Measurements from ENCODE around the gene CHRND.
A peak's percentile ranks its signal among the peaks of the same experiment; 100 is the strongest.
"Not testable (repeated sequence)": the region's sequence is repeated elsewhere in the genome, so short reads cannot be mapped to it uniquely, and the experiment has no call there.

CHRND gene

DNA sequence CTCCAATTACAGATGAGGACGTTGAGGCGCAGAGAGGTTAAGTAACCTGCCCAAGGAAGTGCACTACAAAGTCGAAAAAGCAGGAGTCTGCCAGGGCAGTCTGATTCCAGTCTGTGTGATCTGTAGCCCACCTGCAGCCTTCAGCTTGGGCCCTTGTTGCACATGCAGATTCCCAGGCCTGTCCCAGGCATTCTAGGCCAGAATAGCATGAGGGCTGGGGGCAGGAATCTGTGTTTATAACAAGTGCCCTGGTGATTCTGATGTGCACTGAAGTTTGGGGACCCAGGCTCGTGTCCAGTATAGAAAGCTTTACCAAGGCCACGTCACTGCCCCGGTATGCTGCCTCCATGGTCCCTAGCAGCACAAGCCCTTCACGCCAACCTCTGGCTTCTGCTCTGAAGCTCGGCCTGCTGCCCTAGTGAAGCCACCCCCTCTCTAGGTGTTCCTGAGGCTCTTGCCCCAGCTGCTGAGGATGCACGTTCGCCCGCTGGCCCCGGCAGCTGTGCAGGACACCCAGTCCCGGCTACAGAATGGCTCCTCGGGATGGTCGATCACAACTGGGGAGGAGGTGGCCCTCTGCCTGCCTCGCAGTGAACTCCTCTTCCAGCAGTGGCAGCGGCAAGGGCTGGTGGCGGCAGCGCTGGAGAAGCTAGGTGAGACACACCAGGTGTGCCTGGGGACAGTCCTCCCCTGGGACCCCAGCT, 18.1 kb downstream of the CHRND start:
- no peak for DNase-seq

DNA sequence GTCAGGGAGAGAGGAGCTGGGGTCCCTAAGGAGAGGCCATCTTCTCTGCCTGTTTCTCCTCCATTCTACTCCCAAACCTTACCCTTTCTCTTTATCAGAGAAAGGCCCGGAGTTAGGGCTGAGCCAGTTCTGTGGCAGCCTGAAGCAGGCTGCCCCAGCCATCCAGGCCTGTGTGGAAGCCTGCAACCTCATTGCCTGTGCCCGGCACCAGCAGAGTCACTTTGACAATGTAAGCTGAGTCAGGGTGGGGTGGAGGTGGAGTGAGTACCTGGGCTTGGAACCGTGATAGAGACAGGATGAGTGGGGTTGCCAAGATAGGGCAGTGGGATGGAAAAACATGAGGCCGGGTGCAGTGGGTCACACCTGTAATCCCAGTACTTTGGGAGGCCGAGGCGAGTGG, 18.7 kb downstream of the CHRND start:
- DNase-seq, result no peak

DNA sequence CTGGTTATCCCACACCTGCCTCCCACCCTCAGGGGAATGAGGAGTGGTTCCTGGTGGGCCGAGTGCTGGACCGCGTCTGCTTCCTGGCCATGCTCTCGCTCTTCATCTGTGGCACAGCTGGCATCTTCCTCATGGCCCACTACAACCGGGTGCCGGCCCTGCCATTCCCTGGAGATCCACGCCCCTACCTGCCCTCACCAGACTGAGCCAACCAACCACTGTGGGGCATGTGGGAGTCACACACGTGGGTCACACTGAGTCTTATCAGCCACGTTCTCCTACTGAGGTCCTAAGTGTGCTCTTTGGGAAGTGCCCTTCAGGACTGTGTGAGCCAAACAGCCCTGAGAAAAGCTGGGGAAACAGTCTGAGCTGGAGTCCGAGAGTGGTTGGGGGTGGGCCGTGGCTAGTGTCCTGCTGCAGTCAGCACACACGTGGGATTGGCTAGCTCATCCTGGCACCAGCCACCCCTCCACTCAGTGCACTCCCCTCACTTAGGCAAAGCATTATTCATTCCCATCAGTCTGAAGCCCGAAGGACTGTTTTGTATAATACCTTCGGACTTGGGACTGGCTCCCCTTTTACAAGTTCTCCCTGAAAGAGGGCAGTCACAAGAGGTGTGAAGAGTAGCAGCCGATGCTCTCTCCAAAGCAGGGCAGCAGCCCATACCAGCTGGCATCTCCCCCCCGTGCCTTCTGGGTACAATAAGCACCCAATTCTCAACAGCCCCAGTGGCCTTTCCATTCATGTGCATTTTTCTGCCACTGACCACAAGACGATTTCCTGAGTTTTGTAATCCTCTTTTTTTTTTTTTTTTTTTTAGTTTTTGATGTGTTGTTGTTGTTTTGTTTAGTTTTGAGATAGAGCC, 19.8 kb downstream of the CHRND start:
- no peak for DNase-seq

DNA sequence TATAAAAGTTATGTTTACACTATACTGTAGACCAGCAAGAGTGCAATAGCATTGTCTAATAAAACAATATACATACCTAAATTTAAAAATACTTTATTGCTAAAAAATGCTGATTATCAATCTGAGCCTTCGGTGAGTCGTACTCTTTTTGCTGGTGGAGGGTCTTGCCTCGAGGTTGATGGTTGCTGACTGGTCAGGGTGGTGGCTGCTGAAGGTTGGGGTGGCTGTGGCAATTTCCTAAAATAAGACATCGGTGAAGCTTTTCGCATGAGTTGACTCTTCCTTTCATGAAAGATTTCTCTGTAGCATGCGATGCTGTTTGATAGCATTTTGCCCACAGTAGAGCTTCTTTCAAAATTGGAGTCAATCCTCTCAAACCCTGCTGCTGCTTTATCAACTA, 22.0 kb downstream of the CHRND start:
- DNase-seq, result no peak

DNA sequence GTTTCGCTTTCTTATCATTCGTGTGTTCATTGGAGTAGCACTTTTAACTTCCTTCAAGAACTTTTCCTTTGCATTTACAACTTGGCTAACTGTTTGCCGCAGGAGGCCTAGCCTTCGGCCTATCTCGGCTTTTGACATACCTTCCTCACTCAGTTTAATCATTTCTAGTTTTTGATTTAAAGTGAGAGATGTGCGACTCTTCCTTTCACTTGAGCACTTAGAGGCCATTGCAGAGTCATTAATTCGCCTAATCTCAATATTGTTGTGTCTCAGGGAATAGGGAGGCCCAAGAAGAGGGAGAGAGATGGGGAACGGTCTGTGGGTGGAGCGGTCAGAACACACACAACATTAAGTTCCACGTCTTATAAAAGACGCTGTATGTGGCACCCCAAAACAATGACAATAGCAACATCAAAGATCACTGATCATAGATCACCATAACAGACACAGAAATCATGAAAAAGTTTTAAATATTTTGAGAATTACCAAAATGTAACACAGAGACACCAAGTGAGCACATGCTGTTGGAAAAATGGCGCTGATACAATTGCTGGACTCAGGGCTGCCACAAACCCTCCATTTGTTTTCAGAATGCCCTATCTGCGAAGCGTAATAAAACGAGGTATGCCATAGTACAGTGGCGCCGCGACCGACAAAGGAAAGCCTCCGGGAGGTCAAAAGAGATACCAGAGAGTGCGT, 23.8 kb downstream of the CHRND start:
- DNase-seq, result no peak

DNA sequence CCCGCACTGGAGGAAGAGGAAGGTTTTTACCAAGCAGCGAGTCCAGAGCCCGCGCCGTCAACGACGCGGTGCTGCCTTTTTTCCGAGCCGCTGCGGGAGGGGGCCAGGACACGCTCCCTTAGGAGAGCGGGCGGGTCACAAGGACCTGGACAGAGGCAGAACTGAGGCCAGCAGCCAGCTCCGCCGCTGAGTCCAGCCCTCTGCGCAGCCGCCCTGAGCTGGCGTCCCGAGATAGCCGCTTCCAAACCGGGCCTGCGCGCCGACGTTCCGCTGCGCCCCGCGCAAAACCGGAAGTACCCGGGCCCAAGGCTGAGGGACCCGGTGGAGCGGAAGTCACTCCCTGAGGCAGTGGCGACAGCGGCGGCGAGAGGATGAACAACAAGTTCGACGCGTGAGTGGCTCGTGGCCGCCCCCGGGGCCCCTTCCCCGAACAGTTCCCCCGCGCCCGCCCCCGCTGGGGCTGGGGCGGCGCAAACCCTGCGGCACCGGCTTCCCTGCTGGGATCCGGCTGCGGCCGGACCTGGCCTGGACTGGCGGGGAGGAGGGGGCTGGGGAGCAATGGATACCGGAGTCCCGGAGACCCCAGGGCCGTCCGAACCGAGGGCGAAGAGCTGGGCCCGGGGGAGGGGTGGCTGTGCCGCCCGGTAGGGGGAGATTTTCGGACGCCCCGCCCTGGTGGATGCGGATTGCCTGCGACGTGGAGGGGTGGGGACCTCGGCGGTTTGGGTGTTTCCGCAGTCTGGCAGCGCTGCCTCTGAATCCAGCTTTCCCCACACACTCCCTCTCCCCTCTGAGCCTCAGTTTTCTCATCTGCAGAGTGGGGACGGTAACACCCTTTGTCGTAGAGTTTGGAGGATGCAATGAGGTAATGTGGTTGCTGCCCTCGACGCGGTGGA, 24.6 kb downstream of the CHRND start, which contains the start of the genes EIF4E2 and TIGD1:
EIF4E2 (plus strand) TSS at position 336 of the 896 bp plus-strand sequence; CDS start at position 372, 36 bp downstream.
TIGD1 (minus strand) TSS at position 204 of the 896 bp plus-strand sequence. CDS start 675 bp downstream, outside the sequence.
- DNase-seq, result peak; percentile 98

DNA sequence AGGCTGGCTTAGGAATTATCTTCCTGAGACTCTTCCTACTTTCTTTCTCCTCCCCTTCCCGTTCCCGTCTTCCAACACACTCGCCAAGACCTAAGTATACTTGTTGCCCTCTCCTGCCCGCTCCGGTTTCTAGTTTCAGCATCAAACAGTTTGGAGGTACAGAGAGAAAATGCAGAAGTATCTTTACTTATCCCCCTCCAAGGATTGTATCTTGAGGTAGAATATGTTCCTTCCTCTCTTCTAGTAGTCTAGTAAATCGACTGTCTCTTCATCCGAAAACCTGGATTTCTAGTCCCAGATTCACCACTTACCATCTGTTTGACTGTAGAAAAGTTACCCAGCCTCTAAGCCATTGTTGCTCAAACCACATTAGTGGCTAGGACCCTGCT, 25.3 kb downstream of the CHRND start:
- DNase-seq, result no peak

DNA sequence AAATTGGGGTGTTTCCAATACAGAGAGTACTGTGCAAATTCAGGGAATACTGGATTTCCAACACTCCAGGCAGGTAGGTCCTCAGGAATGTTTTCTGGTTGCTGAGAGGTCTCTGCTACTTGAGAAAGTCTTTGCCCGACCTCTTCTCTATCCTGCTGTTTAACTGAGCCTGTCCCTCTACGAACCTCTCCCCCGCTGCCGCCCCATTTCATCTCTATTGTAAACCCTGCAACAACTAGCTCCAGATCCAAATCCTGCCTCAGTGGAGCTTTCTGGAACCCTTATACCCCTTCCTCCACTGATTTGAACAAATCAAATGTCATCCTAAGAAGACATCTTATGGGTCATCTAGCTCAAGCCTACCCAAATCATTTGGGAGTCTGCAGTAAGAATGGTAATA, 25.8 kb downstream of the CHRND start:
- no peak for DNase-seq

DNA sequence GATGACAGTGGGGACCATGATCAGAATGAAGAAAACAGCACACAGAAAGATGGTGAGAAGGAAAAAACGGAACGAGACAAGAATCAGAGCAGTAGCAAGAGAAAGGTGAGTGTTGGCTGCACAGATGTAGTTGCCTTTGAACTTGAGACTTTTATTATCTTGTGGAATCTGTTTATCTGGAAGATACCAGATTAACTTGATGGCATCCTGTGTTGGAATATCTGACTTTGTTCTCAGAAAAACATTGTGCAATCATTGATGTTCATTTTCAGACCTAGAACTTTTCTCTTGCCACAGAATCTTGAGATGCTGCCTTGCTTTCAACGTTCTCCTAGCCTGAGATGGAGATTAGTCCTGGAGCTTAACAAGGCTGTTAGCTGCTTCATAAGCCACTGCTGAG, 30.5 kb downstream of the CHRND start:
- no peak for DNase-seq

DNA sequence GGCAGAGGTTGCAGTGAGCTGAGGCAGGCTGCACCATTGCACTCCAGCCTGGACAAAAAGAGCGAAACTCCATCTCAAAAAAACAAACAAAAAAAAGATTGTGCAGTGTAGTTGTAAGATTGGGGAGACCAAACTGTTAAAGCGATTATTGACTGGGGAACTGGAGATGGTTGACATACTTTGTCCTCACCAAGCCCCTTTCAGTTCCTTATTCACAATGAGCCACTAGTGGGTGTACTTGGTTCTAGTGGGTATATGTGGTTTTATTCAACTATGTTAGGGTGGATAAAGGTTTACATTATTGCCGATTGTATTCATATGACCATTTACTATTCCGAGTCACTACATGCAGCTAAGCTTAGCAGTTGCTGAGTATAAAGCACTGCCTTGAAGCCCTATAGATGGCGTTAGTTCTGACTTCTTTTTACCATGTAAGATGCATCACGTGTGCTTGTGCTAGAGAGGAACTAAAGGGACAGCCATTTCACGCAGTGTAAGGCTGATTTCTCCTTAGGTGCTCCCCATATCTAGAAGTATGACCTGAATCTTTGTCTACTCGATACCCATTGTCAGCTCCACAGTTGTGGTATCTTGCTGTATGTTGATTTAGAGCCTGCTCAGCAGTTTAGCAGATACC, 36.7 kb downstream of the CHRND start:
- DNase-seq, result no peak

DNA sequence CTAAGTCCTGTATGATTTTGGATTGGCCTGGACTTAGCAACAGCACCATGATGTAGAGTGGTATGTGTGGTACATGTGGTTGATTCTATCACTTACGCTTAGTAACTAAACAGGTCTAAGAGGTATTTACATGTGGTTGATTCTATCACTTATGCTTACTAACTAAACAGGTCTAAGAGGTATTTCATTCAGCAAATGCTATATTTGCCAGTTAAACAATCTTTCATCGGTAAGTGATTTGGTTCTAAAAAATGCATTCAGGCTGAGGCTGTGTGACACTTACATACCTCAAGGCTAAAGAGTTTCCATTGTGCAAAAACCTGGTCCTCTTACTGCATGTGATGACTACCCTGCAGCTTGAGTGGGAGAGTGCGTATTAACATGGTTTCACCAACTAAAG, 37.6 kb downstream of the CHRND start:
- DNase-seq, result no peak

DNA sequence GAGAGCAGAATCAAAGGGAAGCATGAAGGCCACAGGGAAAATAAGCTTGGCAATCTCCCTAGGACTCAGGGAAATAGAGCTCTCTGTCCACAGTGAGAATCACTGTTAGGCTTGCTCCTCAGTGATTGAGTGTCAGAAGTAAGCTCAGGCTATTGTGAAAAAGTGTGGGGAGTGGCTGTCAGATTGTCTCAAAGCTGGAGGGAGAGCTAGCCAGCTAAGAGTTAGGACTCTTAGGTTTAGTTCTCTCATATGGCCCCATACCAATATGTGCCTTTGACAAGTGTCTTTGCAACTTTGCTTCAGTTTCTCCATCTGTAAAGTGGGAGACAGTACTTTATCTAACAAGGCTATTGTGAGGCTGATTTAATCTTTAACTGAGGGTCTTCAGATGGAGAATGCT, 41.8 kb downstream of the CHRND start:
- DNase-seq, result no peak

DNA sequence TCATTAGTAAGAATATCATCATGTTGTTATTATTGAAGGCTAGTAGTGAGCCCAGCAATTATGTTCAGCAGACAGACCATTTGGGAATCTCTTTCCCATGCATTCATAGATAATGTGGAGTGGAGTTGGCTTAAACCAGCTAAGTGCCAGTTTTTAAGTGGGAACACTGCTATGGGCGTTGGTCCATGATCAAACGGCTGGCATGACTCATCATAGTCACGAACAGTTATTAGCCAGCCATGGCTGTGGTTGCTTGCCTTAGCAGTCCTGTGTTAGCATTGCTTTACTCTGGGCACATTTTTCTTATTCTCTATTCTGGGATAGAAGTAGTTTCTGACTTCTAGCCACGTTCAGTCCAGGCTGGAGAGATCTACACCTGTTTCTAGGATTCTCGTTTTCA, 42.2 kb downstream of the CHRND start:
- no peak for DNase-seq

DNA sequence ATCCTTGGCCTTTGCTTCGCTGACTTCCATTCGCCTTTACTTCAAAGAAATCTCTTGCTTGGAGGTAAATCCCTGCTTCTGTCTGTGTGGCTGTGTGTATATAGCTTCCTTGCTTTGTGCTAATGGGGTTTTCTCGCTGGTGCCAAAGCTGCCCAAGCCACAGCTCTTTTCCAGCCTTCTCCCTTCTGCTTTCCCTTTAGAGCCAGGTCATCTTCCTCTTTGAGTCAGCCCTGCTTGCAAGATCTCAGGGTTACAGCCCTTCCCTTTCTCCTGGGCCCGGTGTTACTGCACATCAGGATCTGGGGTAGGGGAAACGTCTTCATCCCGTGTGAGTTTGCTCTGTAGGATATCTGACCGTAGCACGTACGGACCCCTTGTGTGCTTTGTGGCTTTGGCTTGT, 43.6 kb downstream of the CHRND start:
- no peak for DNase-seq

DNA sequence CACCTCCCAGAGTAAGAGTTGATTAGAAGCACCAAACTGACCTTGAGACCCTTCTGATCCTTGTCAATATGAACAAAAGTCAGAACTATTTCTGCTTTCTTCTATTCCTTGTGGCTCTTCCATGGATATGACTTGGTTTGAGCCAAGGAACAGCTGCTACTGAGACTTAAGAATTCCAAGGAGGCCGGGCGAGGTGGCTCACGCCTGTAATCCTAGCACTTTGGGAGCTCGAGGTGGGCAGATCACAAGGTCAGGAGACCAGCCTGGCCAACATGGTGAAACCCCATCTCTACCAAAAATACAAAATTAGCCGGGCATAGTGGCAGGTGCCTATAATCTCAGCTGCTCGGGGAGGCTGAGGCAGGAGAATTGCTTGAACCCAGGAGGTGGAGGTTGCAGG, 44.5 kb downstream of the CHRND start:
- DNase-seq, result not testable (repeated sequence)

DNA sequence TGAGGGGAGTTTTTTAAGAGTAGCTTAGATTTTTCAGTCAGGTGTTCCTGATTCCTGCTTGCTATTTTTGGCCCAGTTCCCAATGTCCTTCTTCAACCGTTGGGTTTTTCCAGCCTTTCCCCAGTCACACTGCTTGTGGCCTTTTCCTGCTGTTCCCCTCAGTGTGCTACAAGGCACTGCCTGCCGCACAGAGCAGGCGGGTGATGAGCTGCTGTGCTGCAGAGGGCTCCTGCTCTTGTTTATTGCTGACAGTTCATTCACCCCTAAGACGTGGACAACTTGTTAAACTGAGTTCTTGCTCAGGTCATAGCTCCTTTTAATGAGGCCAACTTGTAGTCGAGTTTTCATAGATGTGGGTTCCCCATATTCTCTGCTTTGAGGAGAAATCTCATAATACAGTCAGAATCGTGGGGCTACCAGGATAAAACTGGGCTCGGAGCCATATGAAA, 45.1 kb downstream of the CHRND start:
- DNase-seq, result no peak

DNA sequence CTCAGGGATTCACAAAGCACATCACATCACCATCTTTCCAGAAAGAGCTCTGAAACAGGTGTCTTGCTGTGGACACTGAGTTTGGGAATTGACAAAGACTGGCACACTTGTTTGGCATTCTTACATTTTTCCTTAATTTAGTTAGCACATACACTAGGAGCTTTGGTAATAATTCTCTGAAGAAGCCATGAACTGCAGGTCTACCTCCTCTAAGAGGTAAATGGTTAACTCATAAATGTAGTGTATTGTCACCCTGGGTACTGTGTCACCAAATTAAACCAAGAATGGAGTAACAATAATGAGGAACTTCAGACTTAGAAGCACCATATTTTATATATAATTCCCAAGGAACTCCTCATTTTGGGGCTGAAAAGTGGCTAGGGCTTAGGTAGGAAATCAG, 47.1 kb downstream of the CHRND start:
- DNase-seq, result no peak

DNA sequence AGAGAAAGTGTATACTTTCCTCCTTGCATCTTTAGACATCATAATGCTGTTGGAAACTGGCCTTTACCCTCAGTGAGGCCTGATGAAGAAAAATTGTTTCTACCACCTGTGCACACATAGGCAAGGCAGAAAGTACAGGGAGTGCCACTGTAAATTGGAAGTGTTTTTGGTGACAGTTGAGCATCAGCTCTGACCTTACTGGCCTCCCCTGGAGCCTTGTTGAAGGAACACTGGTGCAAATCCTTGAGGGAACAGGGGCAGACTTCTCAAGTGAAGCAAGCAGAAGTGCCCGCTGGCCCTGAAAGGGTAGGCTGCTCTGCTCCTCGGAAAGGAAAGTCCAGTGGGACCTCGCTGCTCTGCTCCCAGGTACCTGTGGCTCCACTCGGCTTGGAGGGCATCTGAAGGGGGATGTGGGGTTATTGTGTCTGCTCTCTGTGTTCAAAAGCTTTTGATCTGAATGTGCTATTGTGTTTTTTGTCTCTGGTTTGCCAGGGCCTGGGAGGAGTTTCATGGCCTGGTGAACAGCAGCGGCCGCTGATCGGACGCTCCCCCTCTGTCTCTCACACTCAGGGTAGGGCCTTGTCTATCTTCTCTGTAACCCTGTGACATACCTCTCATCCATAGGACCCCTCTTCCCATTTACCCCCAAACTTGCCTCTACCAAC, 47.9 kb downstream of the CHRND start:
- no peak for DNase-seq

DNA sequence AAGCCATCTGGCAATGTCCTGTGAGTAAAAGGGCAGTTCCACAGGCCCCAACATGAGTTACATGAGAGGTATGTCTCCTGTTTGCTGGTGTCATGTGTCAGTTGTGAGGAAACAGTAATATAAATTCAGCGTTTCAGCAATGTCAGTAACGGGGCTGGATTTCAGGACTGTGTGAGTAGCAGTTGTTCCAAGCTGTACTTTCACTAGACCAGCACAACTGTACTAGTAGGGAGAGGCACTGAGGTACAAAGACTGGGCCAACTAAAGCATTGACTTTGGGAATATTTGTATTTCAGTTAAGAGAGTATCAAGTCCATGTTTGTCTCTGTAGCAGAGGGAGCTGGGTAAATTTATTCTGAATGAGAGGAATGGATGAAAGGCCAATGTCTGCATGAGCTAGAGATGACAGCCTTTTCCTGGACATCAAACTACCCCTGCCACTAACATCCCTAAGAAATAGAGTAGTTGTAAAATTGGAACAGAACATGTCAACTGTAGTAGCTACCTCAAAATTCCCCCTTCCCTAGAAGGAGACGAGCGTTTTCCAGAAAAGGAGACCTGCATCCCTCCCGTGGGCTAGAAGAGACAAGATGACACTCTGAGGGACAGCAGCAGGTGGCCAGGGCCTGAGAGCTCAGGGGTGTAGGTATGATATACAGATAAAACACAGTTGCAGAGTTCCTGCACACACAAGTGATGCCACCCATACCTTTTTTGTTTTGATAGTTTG, 48.9 kb downstream of the CHRND start:
- no peak for DNase-seq

DNA sequence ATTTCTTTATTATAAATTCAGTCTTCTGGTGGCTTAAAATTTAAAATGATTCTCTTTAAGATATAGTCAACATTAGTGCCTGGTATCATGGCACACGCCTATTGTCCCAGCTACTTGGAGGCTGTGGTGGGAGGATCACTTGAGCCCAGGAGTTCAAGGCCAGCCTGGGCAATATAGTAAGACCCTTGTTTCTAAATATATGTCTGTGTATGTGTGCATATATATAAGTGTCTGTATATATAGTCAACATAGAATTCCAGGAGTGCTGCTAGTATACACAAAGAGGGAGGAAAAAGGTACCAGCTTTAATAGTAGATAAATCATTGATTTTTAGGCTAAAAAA, 49.4 kb downstream of the CHRND start:
- DNase-seq, result no peak

DNA sequence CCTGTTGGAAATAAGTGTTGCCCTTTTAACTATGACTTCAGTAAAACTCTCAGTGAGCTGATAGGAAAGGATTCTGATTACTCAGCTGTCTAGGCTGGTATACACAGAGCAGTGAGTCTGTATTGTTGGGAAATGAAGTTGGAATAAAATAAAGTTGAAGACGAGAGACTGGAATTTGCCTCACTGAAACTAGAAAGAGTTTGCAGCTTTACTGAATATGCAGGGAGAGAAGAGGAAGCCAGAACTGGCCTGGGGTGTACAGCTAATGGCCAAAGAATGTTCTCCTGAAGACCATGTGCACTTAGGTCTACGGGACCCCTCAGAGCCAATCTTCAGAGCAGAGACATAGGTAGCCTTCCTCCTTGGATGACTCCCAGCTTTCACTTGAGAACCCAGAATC, 51.0 kb downstream of the CHRND start:
- DNase-seq, result no peak

Data from 8988T (cell line).